ENCODE data around the gene FAM163B.

Gene FAM163B

DNA sequence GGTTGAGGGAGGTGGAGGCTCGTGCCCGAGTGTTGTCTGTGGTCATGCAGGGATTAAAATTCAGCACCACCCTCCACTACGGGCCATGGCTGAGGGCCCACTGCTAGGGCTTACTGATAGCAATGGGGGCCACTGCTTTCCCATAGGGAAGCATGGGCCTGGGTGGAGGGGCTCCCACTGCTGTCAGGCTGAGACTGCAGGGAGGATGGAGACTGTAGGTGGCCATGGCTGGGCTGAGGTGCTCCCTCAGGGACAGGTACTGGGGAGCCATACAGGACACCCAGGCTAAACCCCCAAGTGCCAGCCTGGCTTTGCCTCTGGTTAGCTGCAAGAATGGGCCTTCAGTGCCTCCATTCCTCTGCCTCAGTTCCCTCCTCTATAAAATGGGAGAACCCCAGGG is 26.1 kb downstream of the FAM163B start:
- Histone ChIP-seq H3K9me3 (replicated peaks; ENCODE audit: low read length) (no peaks in the 10 kb centered on the region), H3K4me1 (ENCODE audit: control insufficient read depth, insufficient read depth, low read length) (no peaks in the 10 kb centered on the region), H3K9ac (ENCODE audit: low read depth, low read length) (no peak overlapping the region), H3K4me3 (ENCODE audit: low read length) (no peak overlapping the region), H3K36me3 (ENCODE audit: insufficient read depth, low read length) (no peaks in the 10 kb centered on the region), H3K27me3 (ENCODE audit: control insufficient read depth, insufficient read depth, low read length) (peaks cover 80% of the 10 kb centered on the region), H3K4me2 (ENCODE audit: low read length) (no peak overlapping the region)

DNA sequence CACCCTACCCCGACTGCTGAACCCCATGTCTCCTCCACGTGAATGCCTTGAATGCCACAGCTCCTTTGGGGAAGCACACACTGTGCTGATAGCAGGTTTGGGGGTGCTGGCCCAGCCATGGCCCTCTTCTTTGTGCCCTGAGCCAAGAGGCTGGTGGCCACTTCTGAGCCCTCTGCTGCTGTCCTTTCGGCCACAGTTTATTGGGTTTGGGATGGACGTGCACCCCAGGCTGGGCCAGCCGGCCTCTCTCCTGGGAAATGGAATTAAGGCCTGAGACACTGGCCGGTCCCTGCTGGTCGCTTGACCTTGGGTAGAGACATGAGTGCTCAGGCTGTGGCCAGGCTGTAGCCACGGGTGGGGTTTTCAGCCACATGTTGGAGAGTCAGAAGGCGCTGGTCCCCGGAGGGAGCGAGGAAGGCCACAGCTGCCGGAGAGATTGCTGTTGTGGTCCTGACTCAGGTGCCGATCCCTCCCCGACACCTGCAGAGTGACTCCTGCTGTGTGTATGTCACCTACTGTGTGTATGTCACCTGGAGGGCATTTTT is 26.6 kb downstream of the FAM163B start:
- H3K27me3 ChIP-seq (ENCODE audit: control insufficient read depth, insufficient read depth, low read length): peaks cover 84% of the 10 kb centered on the region

DNA sequence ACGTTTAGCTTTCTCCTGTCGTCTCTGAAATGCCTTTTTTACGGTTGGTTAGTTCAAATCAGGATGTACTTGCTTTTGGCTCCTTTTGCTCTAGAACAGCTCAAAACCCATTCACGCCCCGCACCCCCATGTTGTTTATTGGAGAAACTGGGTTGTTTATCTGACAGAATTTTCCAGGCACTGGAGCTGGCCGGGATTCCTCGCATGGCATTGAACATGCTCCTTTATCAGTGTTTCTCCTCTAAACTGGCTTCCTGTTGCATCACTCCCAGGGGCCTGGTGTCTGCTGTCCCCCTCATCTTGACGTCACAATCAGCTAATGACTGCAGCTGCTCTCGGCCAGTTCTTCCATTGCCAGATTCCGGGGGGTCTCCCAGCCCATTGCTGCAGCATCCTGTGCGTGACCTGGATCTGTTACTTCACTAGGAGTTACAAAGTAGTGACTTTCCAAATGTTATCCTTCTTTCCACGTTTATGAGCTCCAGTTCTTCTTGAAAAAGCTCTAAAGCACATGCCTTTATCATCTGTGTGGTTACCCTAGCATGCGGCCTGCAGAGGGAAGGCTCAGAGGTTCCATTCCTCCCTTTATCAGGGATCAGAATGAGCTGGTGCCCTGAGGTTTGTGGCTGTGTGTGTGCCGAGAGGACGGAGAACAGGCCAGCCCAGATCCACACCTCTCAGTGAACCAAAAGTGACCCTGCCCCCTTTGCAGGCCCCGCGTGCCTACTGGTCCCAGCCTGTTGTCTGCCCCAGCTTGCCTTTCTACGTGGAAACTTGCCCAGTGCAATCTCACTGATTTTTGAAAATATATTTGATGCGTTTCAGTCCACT is 27.5 kb downstream of the FAM163B start:
- Histone ChIP-seq H3K4me1 (ENCODE audit: control insufficient read depth, insufficient read depth, low read length) (no peaks in the 10 kb centered on the region), H3K9me3 (replicated peaks; ENCODE audit: low read length) (no peaks in the 10 kb centered on the region), H3K36me3 (ENCODE audit: insufficient read depth, low read length) (no peaks in the 10 kb centered on the region), H3K4me2 (ENCODE audit: low read length) (no peak overlapping the region), H3K27me3 (ENCODE audit: control insufficient read depth, insufficient read depth, low read length) (peaks cover 80% of the 10 kb centered on the region), H3K4me3 (ENCODE audit: low read length) (no peak overlapping the region), H3K9ac (ENCODE audit: low read depth, low read length) (no peak overlapping the region)

More for the DNA sequence above, 26.6 kb downstream of the FAM163B start:
- Histone ChIP-seq H3K4me2 (ENCODE audit: low read length) (no peak overlapping the region), H3K4me3 (ENCODE audit: low read length) (no peak overlapping the region), H3K9ac (ENCODE audit: low read depth, low read length) (no peak overlapping the region), H3K4me1 (ENCODE audit: control insufficient read depth, insufficient read depth, low read length) (no peaks in the 10 kb centered on the region), H3K9me3 (replicated peaks; ENCODE audit: low read length) (no peaks in the 10 kb centered on the region), H3K36me3 (ENCODE audit: insufficient read depth, low read length) (no peaks in the 10 kb centered on the region)

DNA sequence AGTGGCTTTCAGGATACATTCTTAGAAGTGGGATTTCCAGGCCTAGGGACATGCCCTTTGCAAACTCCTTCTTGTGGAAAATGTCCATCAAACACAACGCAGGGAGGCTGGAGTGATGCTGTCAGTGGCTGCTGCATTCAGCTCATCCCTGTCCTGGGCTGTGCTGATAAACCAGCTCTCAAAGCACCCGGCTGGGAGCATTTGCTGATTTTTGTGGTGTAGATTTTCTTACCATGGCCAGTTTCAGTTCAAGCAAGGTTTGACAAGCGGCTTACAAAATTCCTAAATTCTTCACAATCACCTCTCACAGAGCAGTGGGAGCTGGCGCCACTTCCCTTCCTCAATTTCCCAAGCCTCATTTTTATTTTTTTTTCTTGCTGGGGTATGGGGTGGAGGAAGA is 28.2 kb downstream of the FAM163B start:
- no peaks in the 10 kb centered on the region for H3K4me1 ChIP-seq (ENCODE audit: control insufficient read depth, insufficient read depth, low read length)
- H3K36me3 ChIP-seq (ENCODE audit: insufficient read depth, low read length): no peaks in the 10 kb centered on the region
- H3K9me3 ChIP-seq (replicated peaks; ENCODE audit: low read length): no peaks in the 10 kb centered on the region
- H3K4me3 ChIP-seq (ENCODE audit: low read length): no peak overlapping the region
- no peak overlapping the region for H3K9ac ChIP-seq (ENCODE audit: low read depth, low read length)
- peaks cover 80% of the 10 kb centered on the region for H3K27me3 ChIP-seq (ENCODE audit: control insufficient read depth, insufficient read depth, low read length)
- H3K4me2 ChIP-seq (ENCODE audit: low read length): no peak overlapping the region

DNA sequence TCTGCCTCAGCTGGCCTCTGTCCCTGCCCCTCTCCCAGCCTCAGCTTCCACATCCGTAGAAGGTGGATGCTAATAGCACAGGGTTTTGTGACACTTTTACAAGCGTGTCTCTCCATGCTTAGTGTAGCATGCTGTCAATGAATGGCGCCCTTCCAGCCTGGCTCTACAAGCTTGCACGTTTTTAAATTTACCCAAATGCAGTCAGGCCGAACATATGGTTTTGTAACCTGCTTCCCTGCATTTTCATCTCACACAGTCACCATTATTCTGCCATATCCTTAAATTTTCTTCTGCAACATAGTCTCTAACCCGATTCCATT is 28.8 kb downstream of the FAM163B start:
- H3K4me1 ChIP-seq (ENCODE audit: control insufficient read depth, insufficient read depth, low read length): no peaks in the 10 kb centered on the region
- H3K9me3 ChIP-seq (replicated peaks; ENCODE audit: low read length): no peaks in the 10 kb centered on the region
- H3K4me2 ChIP-seq (ENCODE audit: low read length): no peak overlapping the region
- no peaks in the 10 kb centered on the region for H3K36me3 ChIP-seq (ENCODE audit: insufficient read depth, low read length)
- H3K4me3 ChIP-seq (ENCODE audit: low read length): no peak overlapping the region
- no peak overlapping the region for H3K9ac ChIP-seq (ENCODE audit: low read depth, low read length)
- H3K27me3 ChIP-seq (ENCODE audit: control insufficient read depth, insufficient read depth, low read length): peaks cover 73% of the 10 kb centered on the region

DNA sequence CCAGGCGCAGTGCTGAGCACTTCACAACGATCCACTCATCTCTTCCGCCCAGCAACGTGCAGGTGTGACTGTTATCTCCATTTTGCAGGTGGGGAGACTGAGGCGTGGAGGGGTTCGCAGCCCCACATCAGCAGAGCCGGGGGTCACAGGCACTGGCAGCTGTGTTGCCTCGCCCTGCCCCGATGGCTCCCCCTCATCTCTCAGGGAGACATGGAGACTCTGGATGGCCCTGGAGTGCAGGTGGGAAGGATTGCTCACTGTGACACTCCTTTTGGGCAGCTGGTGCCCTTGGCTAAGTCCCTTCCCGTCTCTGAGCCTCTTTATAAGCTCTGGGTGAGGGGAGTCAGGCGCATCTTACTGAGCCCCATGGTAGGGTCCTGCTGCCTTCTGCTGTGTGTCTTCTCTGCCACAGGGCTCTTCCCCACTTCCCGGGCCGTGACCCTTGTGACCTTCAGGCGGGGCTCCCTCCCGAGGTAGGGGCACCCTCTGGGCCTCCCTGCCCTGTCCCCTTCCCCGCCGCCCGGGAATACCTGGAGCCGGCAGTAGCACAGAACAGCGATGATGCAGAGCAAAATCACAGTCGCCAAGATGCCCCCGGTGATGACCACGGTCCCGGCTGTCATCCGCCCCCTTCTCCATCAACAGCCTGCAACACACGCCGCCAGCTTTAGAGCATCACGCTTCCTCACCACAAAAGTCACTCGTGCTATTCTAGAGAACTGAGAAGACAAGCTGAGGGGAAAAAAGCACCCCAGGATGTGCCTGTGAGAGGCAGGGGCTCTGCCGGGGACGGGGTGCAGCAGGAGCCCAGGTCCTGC is 29.4 kb downstream of the FAM163B start:
- no peak overlapping the region for H3K4me2 ChIP-seq (ENCODE audit: low read length)
- H3K9ac ChIP-seq (ENCODE audit: low read depth, low read length): no peak overlapping the region
- H3K27me3 ChIP-seq (ENCODE audit: control insufficient read depth, insufficient read depth, low read length): peaks cover 69% of the 10 kb centered on the region

DNA sequence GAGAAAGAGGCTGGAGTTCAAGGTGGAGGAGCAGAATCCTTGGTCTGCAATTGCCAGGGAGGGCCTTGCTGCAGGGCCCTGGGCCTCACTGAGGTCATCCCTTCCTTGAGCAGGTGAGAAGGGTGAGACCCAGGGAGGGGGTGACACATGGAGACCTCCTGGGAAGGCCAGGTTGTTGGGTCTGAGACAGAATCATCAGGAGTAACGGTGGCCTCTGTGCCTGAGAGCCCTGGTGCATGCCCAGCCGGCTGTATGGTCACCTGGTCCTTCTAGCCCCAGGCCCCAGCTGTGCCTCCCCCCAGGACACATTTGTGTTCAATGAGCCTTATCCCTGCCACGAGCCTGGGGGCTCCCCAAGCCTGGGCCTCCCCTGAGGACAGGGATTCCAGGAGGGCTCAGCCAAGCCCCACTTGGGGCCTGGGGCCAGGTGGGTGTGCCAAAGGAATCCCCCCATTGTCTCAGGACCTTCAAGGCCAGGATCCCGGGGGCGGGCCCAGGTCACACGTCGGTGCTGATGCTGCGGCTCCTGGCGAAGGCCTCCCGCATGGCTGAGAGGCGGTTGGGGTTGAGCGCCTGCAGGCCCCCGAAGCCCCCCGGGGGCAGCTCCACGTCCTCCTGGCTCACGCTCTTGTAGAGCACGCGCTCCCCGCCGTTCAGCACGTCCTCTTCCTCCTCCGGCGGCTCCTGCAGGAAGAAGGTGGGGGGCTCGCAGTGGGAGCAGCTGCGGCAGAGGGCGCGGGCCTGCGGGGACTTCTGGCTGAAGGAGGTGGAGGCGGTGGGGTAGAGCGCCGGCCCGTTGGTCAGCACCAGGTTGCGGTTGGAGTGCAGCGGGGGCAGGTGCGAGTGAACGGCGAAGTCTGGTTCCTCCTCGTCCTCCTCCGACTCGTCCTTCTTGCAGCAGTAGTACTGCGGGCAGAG is 30.4 kb downstream of the FAM163B start:
- H3K9me3 ChIP-seq (replicated peaks; ENCODE audit: low read length): no peaks in the 10 kb centered on the region
- no peak overlapping the region for H3K9ac ChIP-seq (ENCODE audit: low read depth, low read length)
- H3K4me1 ChIP-seq (ENCODE audit: control insufficient read depth, insufficient read depth, low read length): no peaks in the 10 kb centered on the region
- H3K4me3 ChIP-seq (ENCODE audit: low read length): no peak overlapping the region
- no peaks in the 10 kb centered on the region for H3K36me3 ChIP-seq (ENCODE audit: insufficient read depth, low read length)
- H3K4me2 ChIP-seq (ENCODE audit: low read length): no peak overlapping the region
- peaks cover 69% of the 10 kb centered on the region for H3K27me3 ChIP-seq (ENCODE audit: control insufficient read depth, insufficient read depth, low read length)

More for the DNA sequence above, 29.4 kb downstream of the FAM163B start:
- H3K9me3 ChIP-seq (replicated peaks; ENCODE audit: low read length): no peaks in the 10 kb centered on the region
- no peak overlapping the region for H3K4me3 ChIP-seq (ENCODE audit: low read length)
- H3K4me1 ChIP-seq (ENCODE audit: control insufficient read depth, insufficient read depth, low read length): no peaks in the 10 kb centered on the region
- H3K36me3 ChIP-seq (ENCODE audit: insufficient read depth, low read length): no peaks in the 10 kb centered on the region

DNA sequence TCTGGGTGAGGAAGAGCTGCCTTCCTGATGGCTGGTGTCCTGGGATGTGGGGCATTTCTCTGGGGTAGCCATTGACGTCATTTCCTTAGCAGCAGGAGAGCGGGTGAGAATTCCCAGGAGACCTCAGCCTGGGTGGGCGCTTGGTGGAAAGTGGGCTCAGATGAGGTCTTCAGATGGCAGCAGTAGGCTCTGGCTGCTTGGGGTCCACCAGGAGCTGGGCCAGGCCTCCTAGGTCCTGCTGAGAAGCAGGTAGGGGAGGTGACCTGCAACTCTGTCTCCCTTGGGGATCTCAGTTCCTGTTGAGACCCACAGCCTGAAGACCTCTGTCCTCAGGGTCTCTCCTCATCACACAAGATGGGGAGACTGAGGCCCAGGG is 31.5 kb downstream of the FAM163B start:
- Histone ChIP-seq H3K4me3 (ENCODE audit: low read length) (no peak overlapping the region), H3K27me3 (ENCODE audit: control insufficient read depth, insufficient read depth, low read length) (peaks cover 69% of the 10 kb centered on the region), H3K4me2 (ENCODE audit: low read length) (no peak overlapping the region), H3K9me3 (replicated peaks; ENCODE audit: low read length) (no peaks in the 10 kb centered on the region), H3K4me1 (ENCODE audit: control insufficient read depth, insufficient read depth, low read length) (no peaks in the 10 kb centered on the region), H3K36me3 (ENCODE audit: insufficient read depth, low read length) (no peaks in the 10 kb centered on the region), H3K9ac (ENCODE audit: low read depth, low read length) (no peak overlapping the region)

DNA sequence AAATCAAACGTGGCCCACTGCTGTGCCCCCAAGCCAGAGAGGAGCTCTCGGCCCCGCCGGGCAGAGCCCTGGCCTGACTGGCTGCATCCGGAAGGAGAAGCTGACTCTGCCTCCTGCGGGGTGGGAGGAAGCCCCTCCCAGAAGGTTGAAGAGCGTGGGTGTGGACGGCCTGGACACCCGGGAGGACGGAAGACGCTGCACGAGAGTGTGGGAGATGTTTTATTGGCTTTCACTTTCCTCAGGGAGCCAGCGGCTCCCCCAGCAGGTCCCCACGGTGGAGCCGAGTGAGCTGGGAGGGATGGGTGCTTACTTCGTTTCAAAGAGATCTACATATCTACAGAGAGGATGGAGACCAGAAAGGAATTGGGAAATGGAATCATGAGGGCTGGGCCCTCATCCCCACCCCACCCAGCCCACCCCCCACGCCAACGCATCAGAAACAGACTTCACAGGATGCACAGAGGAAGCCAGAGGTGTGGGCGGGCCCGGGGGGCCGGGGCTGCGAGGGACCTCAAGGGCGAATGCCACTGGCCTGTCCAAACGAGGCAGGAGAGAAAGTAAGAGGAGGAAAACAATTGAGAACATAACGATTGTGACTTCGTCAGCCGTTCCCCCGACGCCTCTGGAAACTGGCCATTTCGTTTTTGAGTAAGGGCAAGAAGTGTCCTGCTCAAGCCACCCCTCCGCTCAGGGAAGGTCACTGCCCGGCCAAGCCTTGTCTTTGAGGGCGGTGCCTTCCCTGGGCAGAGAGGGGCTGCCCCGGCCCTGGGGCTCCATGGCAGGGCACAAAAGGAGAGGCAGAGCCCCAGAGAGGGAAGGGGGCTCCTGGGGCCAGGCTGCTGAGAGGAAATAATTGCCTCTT is 32.1 kb downstream of the FAM163B start:
- no peak overlapping the region for H3K4me3 ChIP-seq (ENCODE audit: low read length)
- no peak overlapping the region for H3K9ac ChIP-seq (ENCODE audit: low read depth, low read length)
- H3K36me3 ChIP-seq (ENCODE audit: insufficient read depth, low read length): no peaks in the 10 kb centered on the region
- H3K9me3 ChIP-seq (replicated peaks; ENCODE audit: low read length): no peaks in the 10 kb centered on the region
- H3K27me3 ChIP-seq (ENCODE audit: control insufficient read depth, insufficient read depth, low read length): peaks cover 69% of the 10 kb centered on the region
- H3K4me2 ChIP-seq (ENCODE audit: low read length): no peak overlapping the region
- no peaks in the 10 kb centered on the region for H3K4me1 ChIP-seq (ENCODE audit: control insufficient read depth, insufficient read depth, low read length)

DNA sequence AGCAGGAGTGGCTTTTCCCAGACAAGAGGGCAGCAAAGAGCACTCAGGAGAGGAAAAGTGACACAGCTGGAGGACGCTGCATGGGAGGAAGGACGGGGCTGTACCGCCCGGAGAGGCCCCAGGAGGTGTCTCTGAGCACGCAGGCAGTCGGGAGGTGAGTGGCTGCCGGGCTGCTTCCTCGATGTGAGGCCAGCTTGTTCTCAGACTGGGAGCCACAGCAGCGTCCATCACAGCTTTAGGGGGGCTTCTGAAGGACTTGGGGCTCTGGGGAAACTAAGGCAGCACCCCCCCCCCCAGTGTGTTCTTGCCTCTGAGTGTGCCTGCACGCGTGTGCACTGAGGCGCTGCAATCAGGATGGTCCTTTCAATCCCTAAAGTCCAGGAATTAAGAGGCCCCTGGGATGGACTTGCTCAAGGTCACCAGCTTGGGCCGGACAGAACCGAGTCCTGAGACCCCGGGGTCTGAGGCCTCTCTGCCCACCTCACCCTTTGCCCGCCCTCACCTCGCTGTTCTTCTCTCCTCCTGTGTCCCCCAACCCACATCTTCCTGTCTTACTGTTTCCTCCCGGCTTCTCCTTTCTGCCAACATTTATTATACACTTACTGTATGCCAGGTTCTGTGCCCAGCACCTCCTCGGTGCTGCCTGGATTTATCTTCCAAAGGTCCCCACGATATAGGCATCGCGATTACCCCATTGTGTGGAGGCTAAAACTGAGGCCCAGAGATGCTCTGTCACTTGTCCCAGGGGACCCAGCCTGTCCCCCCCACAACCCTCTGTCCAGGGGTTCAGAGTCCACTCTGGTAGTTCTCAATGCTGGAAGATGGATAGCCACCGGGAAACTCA is 32.9 kb downstream of the FAM163B start:
- Histone ChIP-seq H3K9me3 (replicated peaks; ENCODE audit: low read length) (no peaks in the 10 kb centered on the region), H3K4me3 (ENCODE audit: low read length) (no peak overlapping the region), H3K9ac (ENCODE audit: low read depth, low read length) (no peak overlapping the region), H3K4me1 (ENCODE audit: control insufficient read depth, insufficient read depth, low read length) (no peaks in the 10 kb centered on the region), H3K4me2 (ENCODE audit: low read length) (no peak overlapping the region), H3K27me3 (ENCODE audit: control insufficient read depth, insufficient read depth, low read length) (peaks cover 69% of the 10 kb centered on the region), H3K36me3 (ENCODE audit: insufficient read depth, low read length) (no peaks in the 10 kb centered on the region)

All from skeletal muscle satellite cell (primary cell).